OCI-M2 (cell line): ENCODE measurements around the gene MEGF10.

ENCODE experiments used
- DNase-seq: peaks from one replicate; lab custom pipeline; 2025; ENCODE audit not compliant: unreplicated experiment; lab: John Stamatoyannopoulos, UW

MEGF10 gene

DNA sequence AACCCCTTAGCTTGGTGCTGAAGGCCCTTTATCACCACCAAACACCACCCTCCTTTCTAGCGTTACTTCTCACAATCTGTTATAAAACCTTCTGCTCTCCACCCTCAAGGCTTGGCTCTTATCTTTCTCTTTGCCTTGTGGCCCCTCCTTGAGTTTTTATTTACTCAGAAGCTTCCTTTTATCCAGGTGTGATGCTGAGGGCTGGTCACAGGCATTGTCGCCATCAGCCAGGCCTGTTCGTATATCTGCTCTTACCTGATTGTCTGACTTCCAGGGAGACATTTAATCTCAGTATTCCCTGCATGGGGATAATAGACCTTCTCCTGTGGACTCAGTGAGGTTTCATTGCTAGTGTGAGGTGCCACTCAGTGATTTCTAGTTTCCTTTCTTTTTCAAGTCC lies 34.2 kb downstream of the MEGF10 start:
- DNase-seq = no peak

DNA sequence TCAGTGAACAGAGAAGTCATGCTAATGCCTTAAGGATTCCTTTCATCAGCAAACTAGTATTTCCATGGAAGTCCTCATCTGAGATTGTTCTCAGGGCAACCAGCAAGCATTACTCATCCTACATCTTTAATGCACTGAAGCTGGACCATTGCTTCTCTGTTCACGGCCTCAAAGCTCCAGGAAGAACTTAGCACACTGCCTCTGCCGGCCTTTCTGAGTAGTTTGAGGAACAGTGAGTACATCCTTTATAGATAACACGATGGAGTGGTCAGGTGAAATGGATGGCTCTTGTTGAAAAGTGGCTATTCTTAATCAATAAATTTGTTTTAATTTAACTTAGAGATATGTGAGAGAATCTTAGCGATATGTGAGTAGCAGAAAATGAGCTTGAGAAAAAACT lies 35.8 kb downstream of the MEGF10 start:
- no peak for DNase-seq

DNA sequence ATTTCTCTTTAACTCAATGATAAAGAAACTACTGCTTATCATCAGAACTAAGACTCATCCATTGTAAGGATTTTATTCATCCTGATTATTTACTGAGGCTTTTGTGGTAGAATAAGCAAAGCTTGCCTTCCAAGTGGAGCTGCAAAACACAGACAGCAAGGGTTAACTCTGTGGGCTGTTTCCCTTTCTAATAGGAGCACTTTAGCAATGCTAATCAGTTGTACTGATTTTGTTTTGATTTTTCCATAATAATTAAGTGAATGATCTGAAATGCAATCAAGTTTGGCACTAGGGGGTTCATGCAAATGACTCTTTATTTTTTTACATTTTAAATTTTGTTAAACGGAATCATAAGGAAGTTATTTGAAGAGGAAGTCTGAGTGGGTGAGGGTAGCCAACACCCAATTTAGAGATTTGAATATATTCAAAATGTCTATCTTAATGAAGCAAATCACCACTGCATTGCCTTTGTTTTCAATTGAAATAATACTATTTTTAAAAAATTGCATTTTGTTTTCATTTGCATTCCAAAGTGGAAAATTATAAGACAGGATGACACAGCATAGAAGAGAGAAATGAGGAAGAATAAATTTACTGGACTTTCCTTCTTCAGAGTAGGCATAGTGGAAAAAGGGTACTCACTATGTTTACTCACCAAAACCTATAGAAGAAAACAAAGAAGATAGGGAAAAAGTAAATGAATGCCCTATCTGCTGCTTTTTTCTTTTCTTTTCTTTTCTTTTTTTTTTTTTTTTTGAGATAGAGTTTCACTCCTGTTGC lies 36.6 kb downstream of the MEGF10 start:
- DNase-seq = no peak

DNA sequence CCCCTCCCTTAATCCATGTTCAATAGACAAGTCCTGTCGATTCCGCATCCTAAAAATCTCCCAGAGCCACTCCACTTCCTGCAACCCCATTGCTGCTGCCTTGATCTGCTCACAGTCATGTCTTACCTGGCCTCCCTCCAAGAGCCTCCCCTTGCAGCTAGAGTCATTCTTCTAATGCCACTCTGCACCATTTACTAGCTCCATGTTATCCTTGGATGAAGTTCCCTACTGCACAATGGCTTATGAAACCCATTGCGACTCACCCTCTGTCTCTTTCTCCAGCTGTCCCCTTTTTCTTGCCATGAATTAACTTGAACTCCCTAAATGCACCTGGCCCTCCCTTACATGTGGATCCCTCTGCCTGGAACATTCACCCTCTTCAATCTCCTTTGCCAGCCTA lies 39.5 kb downstream of the MEGF10 start:
- no peak for DNase-seq

DNA sequence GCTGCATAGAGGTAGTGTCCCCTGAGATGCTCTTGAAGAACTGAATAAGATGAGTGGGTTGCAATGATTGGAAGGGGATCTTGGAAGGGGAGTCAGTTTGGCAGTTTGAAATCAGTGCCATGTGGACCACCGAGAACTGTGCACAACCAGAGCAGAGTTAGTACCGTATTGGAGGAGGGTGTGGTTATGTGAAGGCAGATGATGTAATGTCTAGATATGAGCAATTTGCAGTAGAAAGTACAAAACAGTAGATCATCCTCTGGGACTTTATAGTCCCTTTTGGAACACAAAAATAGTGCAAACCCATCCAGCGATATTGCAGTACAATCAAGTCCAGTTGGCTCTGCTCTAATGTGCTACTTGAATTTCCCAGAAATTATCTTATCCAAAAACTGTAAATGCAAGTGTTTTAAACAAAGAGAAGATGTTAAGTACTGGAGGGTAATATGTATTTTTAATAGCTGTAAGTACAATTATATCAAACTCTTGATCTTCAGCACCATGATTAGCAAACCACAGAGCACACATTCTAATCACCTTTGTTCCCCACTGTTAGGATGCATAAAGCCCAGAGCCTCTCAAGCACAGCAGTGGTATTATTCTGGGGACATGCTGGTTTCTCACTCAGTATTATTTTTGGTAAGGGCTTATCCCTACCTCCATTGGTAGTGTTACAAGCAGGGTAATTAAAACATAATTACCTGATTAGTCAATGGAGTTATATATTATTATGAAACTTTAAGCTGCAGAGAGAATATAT lies 41.5 kb downstream of the MEGF10 start:
- DNase-seq = no peak

DNA sequence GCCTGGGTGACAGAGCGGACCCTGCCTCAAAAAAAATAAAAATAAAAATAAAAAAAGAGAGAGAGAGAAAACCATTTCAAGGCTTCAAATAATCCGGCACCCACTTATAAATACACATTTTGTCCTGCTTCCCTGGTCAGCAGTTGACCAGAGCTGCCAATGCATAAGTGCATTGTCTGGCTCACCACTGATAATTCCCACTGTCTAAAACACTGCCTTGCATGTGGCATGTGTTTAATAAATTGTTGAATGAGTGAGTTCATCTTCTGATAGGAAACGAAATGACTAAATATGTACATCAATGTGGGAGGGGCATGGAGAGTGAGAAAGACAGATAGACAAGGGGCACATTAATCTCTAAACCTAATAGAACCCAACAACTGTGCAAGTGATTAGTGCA lies 42.9 kb downstream of the MEGF10 start:
- DNase-seq = no peak

DNA sequence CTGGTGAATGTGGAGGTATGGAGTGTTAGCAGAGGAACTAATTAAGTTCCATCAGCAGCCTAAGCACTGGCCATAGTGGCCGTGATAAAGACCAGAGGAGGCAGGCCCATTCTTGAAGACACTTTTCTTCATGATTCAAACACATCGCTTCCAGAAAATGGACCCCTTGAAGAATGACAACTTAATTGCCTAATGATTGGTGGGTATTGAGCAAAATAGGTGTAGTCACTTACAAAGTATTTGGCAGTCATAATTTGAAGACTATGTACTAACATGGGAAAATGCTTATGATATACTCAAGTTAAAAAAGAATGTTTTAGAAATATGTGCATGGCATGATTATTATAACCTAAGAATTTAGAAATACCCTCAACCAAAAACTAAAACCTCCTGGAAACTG lies 44.8 kb downstream of the MEGF10 start:
- no peak for DNase-seq

DNA sequence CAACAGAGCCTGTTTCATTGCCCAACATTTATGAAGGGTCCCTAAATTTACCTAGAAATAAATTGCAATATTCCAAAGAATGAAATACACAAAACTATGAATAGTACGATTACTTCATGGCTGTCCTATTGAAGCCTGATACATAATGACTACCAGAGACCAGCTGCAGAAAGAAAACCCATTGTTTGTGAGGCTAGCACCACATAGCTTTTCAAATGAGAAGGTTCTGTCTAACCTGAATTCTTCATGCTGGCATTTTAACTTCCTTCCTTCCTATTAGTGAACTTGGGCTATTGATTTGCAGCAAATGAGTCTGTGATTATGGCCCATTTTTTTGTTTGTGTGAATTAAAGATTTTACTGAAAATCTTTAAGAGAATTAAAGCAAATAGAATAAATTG lies 47.3 kb downstream of the MEGF10 start:
- no peak for DNase-seq

DNA sequence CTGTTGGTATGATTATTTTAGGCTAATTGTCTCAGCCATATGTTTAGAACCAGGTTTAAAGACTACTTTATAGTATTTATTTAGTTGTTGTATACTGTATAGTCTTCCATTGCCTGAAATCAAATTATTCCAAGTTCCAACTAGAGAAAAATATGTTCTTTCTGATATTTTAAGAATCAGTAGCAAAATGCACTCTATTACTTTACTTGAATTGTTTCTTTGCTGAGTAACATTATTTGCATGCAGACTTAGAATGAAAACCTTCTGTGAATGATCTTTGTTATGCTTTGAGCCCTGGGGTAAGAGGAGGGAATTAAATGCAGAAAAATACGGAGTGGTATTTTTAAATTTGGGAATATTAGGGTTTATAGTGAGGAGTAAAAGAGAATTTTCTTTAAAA lies 47.9 kb downstream of the MEGF10 start:
- no peak for DNase-seq

DNA sequence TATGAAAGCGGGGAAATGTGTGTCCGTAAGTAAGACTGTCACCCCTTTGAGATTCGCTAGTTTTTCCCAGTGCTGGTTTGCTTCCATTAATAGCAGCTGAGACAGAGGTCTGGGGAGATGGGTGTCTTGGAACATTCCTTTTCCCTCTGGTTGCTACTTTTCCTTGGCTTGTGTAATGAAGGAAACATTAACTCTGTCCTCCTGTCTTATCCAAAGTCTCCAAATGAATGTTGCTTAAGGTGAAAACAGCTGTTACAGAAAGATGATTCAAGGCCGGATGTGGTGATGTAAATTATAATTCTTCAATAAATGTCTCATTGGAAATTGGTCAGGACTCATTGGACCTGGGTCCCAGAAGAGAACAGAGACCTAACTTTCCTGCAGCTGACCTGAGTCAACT lies 50.0 kb downstream of the MEGF10 start:
- no peak for DNase-seq

DNA sequence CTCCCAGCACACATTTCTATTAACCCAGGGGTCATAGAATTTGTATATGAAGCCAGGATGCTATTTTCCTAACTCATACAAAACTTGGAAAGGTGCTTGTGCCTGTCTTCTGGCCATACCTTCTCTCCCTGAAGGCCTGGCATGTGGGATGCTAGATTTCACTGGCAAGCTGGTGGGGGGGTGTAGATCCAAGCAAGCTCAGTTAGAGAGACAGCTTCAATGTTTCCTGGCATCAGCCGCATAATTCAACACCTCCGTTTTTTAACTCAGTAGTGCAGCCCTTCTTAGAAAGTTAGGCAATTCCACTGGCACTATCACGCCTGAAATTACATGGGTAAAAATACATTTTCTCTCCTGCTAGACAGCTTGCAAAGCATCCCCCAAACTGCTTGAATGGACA lies 51.8 kb downstream of the MEGF10 start:
- DNase-seq = no peak

DNA sequence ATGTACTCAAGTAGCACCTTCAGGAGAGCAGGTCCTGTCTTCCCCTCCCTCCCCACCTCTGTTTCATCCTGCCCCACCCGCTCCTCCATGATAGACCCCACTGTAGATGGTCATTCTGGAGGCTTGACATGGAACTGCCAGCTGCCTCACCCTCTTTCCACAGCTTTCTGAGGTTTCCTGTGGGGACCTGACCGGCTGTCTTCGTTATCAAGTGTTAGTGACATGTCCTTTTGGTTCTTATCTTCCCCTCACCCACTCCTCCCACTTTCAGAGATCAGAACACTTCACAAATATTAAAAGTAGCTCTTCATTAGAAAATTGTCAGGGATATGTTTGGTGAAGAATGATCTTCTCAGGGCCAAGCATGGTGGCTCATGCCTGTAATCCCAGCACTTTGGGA lies 52.7 kb downstream of the MEGF10 start:
- no peak for DNase-seq

DNA sequence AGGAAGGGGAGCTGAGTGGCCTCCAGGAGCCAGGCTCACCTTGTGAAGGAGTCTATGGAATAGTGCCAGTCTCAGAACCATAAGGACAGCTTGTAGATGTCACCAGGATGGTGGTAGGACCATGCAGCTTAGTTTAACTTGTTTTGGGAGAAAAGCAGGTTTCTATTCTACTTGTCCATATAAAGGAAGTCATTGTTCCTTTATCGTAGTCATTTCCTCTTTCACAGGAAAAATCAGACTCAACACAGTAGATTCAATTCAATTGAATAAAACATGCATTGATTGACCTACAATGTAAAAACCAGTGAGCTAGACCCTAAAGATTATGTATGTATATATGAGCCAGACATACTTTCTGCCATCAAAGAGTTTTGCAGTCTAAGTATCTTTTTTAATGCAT lies 53.3 kb downstream of the MEGF10 start:
- no peak for DNase-seq

DNA sequence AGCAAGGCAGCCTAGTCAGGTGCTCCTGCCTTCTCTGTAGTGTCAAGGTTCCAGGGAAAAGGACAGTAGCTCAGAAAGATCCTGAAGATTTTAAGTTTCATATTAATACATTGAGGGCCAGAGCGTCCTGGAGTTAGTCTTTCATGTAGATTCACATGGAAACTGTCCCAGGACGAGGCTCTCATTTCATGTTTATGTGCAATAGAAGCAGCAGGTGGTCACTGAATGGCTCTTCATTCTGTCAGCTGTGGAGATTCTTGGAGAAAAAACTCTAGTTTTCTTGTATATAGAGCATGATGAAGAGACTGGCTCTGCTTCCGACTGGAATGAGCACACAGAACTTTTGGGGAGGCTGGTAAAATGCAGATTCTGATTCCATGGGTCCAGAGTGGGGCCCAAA lies 54.3 kb downstream of the MEGF10 start:
- DNase-seq = no peak

DNA sequence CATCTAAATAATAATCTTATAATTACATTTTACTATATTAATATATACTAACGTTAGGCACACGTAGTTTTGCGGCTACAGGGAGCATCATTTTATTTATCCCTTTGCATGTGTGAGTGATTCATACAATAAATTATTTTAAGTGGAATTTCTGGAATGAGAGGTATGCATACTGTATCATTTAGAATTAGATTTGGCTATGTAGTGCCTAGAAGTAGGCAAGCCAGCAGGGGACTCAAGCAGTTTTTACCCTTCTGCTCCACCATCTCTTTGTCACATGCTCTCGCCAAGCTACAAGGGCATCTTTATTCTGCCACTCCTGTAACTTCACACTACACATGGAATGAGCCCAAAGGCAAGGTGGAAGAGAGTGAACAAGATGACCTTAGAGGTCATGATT lies 60.8 kb downstream of the MEGF10 start:
- no peak for DNase-seq

DNA sequence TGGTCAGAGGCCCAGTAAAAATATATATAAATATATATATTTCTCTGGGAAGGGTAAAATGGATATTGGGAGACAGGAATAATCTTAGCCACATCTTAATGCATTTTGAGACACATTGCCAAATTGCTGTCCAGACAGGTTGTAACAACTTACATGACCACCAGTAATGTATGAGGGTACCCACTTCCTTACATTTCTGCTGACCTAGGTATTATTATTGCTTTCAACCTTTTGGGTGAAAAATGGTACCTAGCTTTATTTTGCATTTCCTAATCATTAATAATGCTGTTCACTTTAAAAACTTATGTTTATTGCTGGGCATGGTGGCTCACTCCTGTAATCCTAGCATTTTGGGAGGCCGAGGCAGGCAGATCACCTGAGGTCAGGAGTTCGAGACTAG lies 61.5 kb downstream of the MEGF10 start:
- DNase-seq = no peak

DNA sequence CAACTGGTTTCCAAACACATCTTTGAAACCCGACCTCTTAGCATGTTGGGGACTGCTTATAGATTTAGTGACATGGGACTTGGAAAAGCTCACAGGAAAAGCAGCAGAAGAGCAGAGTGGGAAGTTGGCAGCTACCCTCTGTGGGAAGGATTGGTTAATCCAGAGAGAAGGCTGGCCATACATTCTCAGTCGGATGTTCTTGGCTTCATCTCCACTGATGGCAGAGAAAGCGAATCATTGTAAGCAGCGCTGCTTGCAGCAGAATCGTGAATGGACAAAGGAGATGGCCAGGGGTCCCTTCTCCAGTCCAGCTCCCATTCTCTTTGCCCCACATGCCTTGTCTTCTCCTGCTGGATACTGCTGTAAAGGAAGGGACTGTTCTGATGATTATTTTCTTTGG lies 62.7 kb downstream of the MEGF10 start:
- DNase-seq = no peak

DNA sequence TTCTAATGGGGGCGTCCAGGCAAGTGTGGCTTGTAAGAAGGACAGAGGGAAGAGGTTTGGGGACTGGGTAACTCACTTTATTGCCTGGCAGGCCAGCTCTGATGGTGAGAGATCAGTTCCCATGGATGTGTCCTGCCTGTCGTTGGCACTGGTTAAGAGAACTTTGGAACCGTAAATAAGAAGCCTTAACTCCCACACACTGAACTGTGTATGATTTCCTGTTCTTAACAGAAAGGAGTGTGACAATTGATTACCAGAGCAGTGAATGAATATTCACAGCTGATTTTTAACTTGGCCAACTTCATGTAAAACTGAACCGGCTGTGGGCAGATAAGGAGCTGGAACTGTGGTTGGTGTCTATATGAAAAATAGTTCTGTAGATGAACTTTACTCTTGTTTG lies 63.2 kb downstream of the MEGF10 start:
- no peak for DNase-seq

DNA sequence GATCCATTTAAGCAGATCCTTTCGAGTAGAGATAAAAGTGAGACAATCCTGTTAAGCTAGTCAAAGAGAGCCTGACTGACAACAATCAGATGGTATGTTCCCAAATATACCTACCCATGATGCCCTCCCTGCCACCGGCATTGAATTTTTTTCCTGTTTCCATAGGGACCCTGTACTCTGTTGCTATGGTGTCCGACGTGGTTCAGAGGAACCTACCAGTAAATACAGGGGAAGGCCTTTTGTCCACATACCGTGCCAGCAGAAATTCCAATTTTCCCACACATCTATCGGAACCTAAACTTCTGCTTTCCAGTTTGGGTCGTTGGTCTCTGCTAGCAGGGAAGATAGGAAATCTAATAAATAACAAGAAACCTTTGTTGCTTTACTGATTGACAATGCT lies 64.7 kb downstream of the MEGF10 start:
- no peak for DNase-seq

DNA sequence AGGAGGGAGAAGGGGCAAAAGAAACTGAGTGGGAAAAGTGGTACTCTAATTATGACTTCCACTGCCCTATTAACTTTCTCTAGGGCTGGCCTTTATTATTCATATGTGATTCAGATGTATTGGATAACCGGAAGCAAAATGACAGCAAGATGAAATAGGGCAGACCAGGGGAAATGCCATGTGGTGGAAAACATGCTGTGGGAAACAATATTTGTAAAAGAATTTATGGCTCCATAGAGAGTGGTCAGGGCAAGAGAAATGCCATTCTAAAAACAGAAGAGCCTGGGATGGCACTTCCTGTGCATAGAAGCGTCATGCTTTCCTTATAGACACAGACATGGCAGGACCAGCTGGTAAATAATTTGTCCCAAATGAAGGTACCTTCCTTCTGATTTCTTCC lies 67.7 kb downstream of the MEGF10 start:
- no peak for DNase-seq

DNA sequence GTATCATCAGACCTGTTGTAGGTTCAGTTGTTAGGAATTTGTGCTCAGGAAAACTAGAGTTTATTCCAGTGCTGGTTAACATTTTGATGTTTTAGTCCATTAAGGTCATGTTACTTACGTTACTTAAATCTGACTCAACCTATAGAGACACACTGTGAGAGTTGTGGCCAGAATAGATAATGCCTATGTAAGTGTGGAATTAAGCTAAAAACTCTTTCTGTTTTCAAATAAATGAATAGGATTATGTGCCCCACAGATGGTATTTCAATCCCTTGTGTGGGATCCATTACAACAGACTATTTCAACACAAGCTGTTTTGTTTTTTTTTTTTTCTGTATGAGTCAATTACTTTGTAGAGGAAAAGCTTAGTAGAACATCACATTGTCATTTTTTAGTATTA lies 68.1 kb downstream of the MEGF10 start:
- DNase-seq = no peak

DNA sequence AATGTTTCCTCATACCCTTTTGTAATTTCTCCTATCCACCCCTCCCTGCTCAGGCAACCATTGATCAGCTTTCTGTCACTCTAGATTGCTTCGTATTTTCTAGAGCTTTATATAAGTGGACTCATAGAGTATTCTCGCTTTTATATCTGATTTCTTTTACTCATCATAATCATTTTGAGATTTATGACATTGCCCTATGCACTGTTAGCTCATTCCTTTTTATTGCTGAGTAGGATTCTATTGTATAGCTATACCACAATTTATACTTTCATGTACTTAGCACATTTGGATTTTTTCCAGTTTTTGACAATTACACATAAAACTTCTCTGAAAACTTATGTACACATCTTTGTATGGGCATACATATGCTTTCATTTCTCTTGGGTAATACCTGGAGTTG lies 68.9 kb downstream of the MEGF10 start:
- DNase-seq = no peak

DNA sequence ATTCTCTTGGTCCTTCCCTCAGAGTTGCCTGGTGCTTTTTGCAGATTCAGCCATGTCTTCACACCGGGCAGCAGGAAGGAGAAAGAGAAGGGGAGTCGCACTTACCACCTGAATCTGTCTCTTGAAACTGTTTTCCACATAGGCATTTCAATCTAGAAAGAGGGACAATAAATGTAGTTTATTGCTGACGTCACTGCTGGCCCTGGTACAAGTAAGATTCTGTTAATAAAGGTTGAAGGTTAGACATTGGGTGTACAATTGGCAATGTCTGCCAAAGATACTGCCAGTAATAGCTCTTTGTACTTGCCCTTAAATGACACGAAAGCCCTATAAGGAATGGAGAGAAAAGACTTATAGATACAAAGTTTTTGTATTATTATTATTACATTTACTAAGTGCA lies 72.8 kb downstream of the MEGF10 start:
- DNase-seq = no peak
